CD14-positive monocyte (primary cell): ENCODE data around the gene HBQ1. TPM values are rescaled to one million over a fixed set of nuclear protein-coding genes. Genes with fewer than 3 reads are reported as not detected.

Experiments
- DNase-seq, 3 donors: peaks; one replicate each; pipeline ENCODE4 v3.0.0-alpha.2; 2011 to 2022
- H2AFZ ChIP-seq: 2 replicates; pipeline ENCODE4 v1.6.0; 2012; ENCODE audit warnings: mild to moderate bottlenecking, low read depth, low read length, inconsistent platforms; ENCODE audit not compliant: insufficient read depth, poor library complexity, severe bottlenecking
- H3K27ac ChIP-seq, 2 donors: 1 replicate in 1 of 2; 2 replicates in 1 of 2; pipeline ENCODE4 v1.5.1; 2012 to 2013; ENCODE audit warnings: low read length in 2 of 2, control low read depth in 1 of 2, inconsistent platforms in 1 of 2, low read depth in 1 of 2, mild to moderate bottlenecking in 1 of 2
- H3K27me3 ChIP-seq, 2 donors: one replicate each; pipeline versions ENCODE4 v1.6.0 to v1.6.1; 2011 to 2013; ENCODE audit warnings: low read length in 2 of 2; ENCODE audit not compliant: control insufficient read depth in 2 of 2, insufficient read depth in 2 of 2
- H3K36me3 ChIP-seq, 2 donors: replicated peaks in 1 of 2; 1 replicate in 1 of 2; 2 replicates in 1 of 2; pipeline versions ENCODE4 v1.5.1 to v1.6.1; 2012 to 2013; ENCODE audit warnings: low read length in 2 of 2, control low read depth in 1 of 2, inconsistent platforms in 1 of 2, mild to moderate bottlenecking in 1 of 2; ENCODE audit not compliant: insufficient read depth in 2 of 2, control insufficient read depth in 1 of 2
- H3K4me1 ChIP-seq, 2 donors: 1 replicate in 1 of 2; 2 replicates in 1 of 2; pipeline versions ENCODE4 v1.5.1 to v1.6.1; 2012 to 2013; ENCODE audit warnings: low read length in 2 of 2, control low read depth in 1 of 2, inconsistent platforms in 1 of 2, mild to moderate bottlenecking in 1 of 2, moderate library complexity in 1 of 2; ENCODE audit not compliant: insufficient read depth in 2 of 2, control insufficient read depth in 1 of 2
- H3K4me2 ChIP-seq: replicated peaks from 2 replicates; pipeline ENCODE3; 2012; ENCODE audit warnings: low read length, moderate library complexity, mild to moderate bottlenecking; ENCODE audit not compliant: poor library complexity, severe bottlenecking; ENCODE audit errors: extremely low read depth
- H3K4me3 ChIP-seq, 3 experiments: fragments of 200-600 bp in 1 of 3; sonication (generic) in 1 of 3; replicated peaks in 1 of 3; 1 replicate in 2 of 3; 2 replicates in 1 of 3; pipeline ENCODE4 v1.5.1; 2011 to 2013; ENCODE audit warnings: low read length in 3 of 3, mild to moderate bottlenecking in 3 of 3, control low read depth in 2 of 3, low read depth in 2 of 3, inconsistent platforms in 1 of 3, moderate library complexity in 1 of 3
- H3K79me2 ChIP-seq: 2 replicates; pipeline ENCODE4 v1.6.0; 2012; ENCODE audit warnings: mild to moderate bottlenecking, control low read depth, inconsistent platforms, low read length, moderate library complexity; ENCODE audit not compliant: insufficient read depth
- H3K9ac ChIP-seq: 2 replicates; pipeline ENCODE4 v1.6.0; 2017; ENCODE audit warnings: low read length, mild to moderate bottlenecking; ENCODE audit not compliant: insufficient read depth, poor library complexity, severe bottlenecking
- H3K9me3 ChIP-seq, 2 donors: replicated peaks in 1 of 2; 1 replicate in 1 of 2; 2 replicates in 1 of 2; pipeline versions ENCODE4 v1.5.1 to v1.6.1; 2012 to 2013; ENCODE audit warnings: low read length in 2 of 2, control low read depth in 1 of 2; ENCODE audit not compliant: control insufficient read depth in 1 of 2, insufficient read depth in 1 of 2
- H4K20me1 ChIP-seq: 2 replicates; pipeline ENCODE4 v1.6.0; 2012; ENCODE audit warnings: mild to moderate bottlenecking, low read length, control low read depth, moderate library complexity; ENCODE audit not compliant: insufficient read depth
- H3K27ac Mint-ChIP-seq, 7 donors: one replicate each; pipeline ENCODE4 v1.8.0; 2020; ENCODE audit warnings: mild to moderate bottlenecking in 7 of 7, mixed read lengths in 7 of 7, moderate library complexity in 6 of 7, inconsistent platforms in 2 of 7
- H3K27me3 Mint-ChIP-seq, 3 donors: one replicate each; pipeline ENCODE4 v1.8.0; 2021 to 2022; ENCODE audit warnings: low read depth in 3 of 3, mild to moderate bottlenecking in 3 of 3, mixed read lengths in 3 of 3, moderate library complexity in 3 of 3, inconsistent platforms in 1 of 3
- H3K36me3 Mint-ChIP-seq, 2 donors: one replicate each; pipeline ENCODE4 v1.8.0; 2020; ENCODE audit warnings: mixed read lengths in 2 of 2, inconsistent platforms in 1 of 2, mild to moderate bottlenecking in 1 of 2
- H3K4me1 Mint-ChIP-seq: one replicate; pipeline ENCODE4 v1.8.0; 2020; ENCODE audit warnings: mild to moderate bottlenecking, mixed read lengths
- H3K4me3 Mint-ChIP-seq, 2 donors: one replicate each; pipeline ENCODE4 v1.8.0; 2020; ENCODE audit warnings: mild to moderate bottlenecking in 2 of 2, mixed read lengths in 2 of 2, moderate library complexity in 1 of 2
- H3K9me3 Mint-ChIP-seq, 7 donors: one replicate each; pipeline ENCODE4 v1.8.0; 2020 to 2022; ENCODE audit warnings: mixed read lengths in 7 of 7, mild to moderate bottlenecking in 6 of 7, moderate library complexity in 6 of 7, inconsistent platforms in 2 of 7
- CTCF ChIP-seq: fragments of 200-600 bp; IDR thresholded peaks from one replicate; pipeline ENCODE4 v1.8.0; 2022; ENCODE audit warnings: antibody characterized with exemption, mild to moderate bottlenecking
- WGBS: methylation state at CpG from one replicate; pipeline ENCODE4 v1.1.5; 2013; ENCODE audit warnings: missing lambda C conversion rate; ENCODE audit not compliant: insufficient coverage; 5-methylcytosine and 5-hydroxymethylcytosine counted together
- intact Hi-C, 2 donors: fragments of 100-400 bp; cut with micrococcal nuclease; formaldehyde crosslinking; loops; one replicate each; pipeline versions ENCODE4 v1.15.0 to v1.15.1; 2023
- polyA plus RNA-seq, 3 donors: library from polyadenylated mRNA; depleted of rRNA in 1 of 3; unstranded in 2 of 3; stranded (reverse) in 1 of 3; fragments of 300-500 nt in 2 of 3; fragments of >200 nt in 1 of 3; fragmentation: Illumina TruSeq in 2 of 3; gene quantifications; 1 replicate in 2 of 3; 2 replicates in 1 of 3; pipeline ENCODE4 v1.2.3, GENCODE V29; 2012 to 2021

Gene HBQ1
- polyA plus RNA-seq, 3 donors, result not detected

- no peaks in the 10 kb centered on the region for H3K4me1 Mint-ChIP-seq
- H3K36me3 ChIP-seq, result peaks cover 71 to 96% of the 10 kb centered on the region in 2 donors
- no peak for DNase-seq
- H3K9me3 ChIP-seq, result no peaks in the 10 kb centered on the region
- H3K9me3 Mint-ChIP-seq, result no peaks in the 10 kb centered on the region
- TF ChIP-seq CTCF, result no peak
- H4K20me1 ChIP-seq, result peaks cover 63% of the 10 kb centered on the region
- no peak overlapping the region for H3K9ac ChIP-seq
- no peak overlapping the region for H3K4me3 ChIP-seq
- intact Hi-C loops, result no loop called here
- peaks cover 74 to 100% of the 10 kb centered on the region in 2 donors for H3K36me3 Mint-ChIP-seq
- H3K27me3 ChIP-seq, result no peaks in the 10 kb centered on the region
- no CpG with 5 or more reads among the region's 3 CpGs for WGBS
- peaks cover 21% of the 10 kb centered on the region for H3K79me2 ChIP-seq
- no peak overlapping the region for H2AFZ ChIP-seq
- no peaks in the 10 kb centered on the region for H3K4me1 ChIP-seq
- H3K27ac ChIP-seq, result no peak overlapping the region
- H3K27me3 Mint-ChIP-seq, result peaks cover 0 to 1% (median 0%) of the 10 kb centered on the region in 3 donors
- H3K4me2 ChIP-seq, result no peak overlapping the region
- H3K4me3 Mint-ChIP-seq, result no peak overlapping the region
- H3K27ac Mint-ChIP-seq, result peak overlapping the region in 2 of 7 donors; percentile 18 to 42
These were observed 32.7 kb downstream of the HBQ1 start for GRCh38 chr16:212999-213398.

DNA sequence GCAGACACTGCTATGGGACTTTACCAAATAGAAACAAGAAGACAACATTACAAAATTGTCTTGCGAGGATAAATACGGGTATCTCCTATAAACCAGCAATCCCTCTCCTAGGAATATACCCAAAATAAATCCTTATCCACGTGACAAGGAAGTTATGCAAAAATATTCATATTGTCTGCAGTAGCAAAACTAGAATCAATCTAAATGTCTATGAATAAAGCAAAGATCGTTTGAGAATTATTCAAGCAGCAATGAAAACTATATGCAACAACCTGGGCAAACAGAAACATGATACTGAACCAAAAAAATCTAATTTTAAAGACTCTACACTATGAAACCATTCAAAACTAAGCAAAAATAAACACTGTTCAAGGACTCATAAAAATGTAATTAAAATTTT is 39.8 kb downstream of the HBQ1 start:
- no peak for TF ChIP-seq CTCF
- Histone ChIP-seq H3K36me3 (peaks cover 62 to 92% of the 10 kb centered on the region in 2 donors), H3K27me3 (no peaks in the 10 kb centered on the region), H3K27ac (no peak overlapping the region), H3K4me2 (no peak overlapping the region), H3K4me3 (no peak overlapping the region), H3K4me1 (no peaks in the 10 kb centered on the region), H3K9me3 (no peaks in the 10 kb centered on the region), H4K20me1 (peaks cover 48% of the 10 kb centered on the region), H3K9ac (no peak overlapping the region), H2AFZ (no peak overlapping the region), H3K79me2 (peaks cover 40% of the 10 kb centered on the region)
- Mint-ChIP-seq H3K9me3 (no peaks in the 10 kb centered on the region), H3K36me3 (peaks cover 61 to 94% of the 10 kb centered on the region in 2 donors), H3K4me3 (no peak overlapping the region), H3K27me3 (peaks cover 0 to 2% (median 0%) of the 10 kb centered on the region in 3 donors), H3K27ac (no peak overlapping the region), H3K4me1 (peaks cover 1% of the 10 kb centered on the region)
- intact Hi-C loops, result no loop called here
- no peak for DNase-seq
- 92% methylated on average over 2 of the region's 4 CpGs for WGBS
